ENCODE data around the gene TANC1.

The TANC1 gene

GRCh38 chr2:158993721-158994587 is 25.5 kb downstream of the TANC1 start:
- TF ChIP-seq SIN3A (IDR thresholded peaks at IDR 0.05; ENCODE audit: borderline replicate concordance, insufficient read depth, low read length) (no peak), REST (IDR thresholded peaks at IDR 0.05; ENCODE audit: insufficient read depth in 1 of 2, low read depth in 2 of 2, low read length in 2 of 2) (no peak), TAF1 (IDR thresholded peaks at IDR 0.05; ENCODE audit: borderline replicate concordance, insufficient read depth, low read length) (no peak)

GRCh38 chr2:158994920-158995676 is 26.7 kb downstream of the TANC1 start:
- TF ChIP-seq SIN3A (IDR thresholded peaks at IDR 0.05; ENCODE audit: borderline replicate concordance, insufficient read depth, low read length) (no peak), TAF1 (IDR thresholded peaks at IDR 0.05; ENCODE audit: borderline replicate concordance, insufficient read depth, low read length) (no peak), REST (IDR thresholded peaks at IDR 0.05; ENCODE audit: insufficient read depth in 1 of 2, low read depth in 2 of 2, low read length in 2 of 2) (no peak), FOXP2 (optimal IDR thresholded peaks at IDR 0.05; ENCODE audit: borderline replicate concordance, extremely low read depth, extremely low read length, insufficient read depth) (no peak), POLR2AphosphoS5 (IDR thresholded peaks at IDR 0.05; ENCODE audit: low read depth, low read length) (no peak)

- TF ChIP-seq REST (IDR thresholded peaks at IDR 0.05; ENCODE audit: insufficient read depth in 1 of 2, low read depth in 2 of 2, low read length in 2 of 2) (no peak), SIN3A (IDR thresholded peaks at IDR 0.05; ENCODE audit: borderline replicate concordance, insufficient read depth, low read length) (no peak), POLR2AphosphoS5 (IDR thresholded peaks at IDR 0.05; ENCODE audit: low read depth, low read length) (no peak), TAF1 (IDR thresholded peaks at IDR 0.05; ENCODE audit: borderline replicate concordance, insufficient read depth, low read length) (no peak), FOXP2 (optimal IDR thresholded peaks at IDR 0.05; ENCODE audit: borderline replicate concordance, extremely low read depth, extremely low read length, insufficient read depth) (no peak)
These were observed 27.2 kb downstream of the TANC1 start for GRCh38 chr2:158995677-158996049.

- TF ChIP-seq SIN3A (IDR thresholded peaks at IDR 0.05; ENCODE audit: borderline replicate concordance, insufficient read depth, low read length) (no peak), POLR2AphosphoS5 (IDR thresholded peaks at IDR 0.05; ENCODE audit: low read depth, low read length) (no peak), FOXP2 (optimal IDR thresholded peaks at IDR 0.05; ENCODE audit: borderline replicate concordance, extremely low read depth, extremely low read length, insufficient read depth) (no peak), TAF1 (IDR thresholded peaks at IDR 0.05; ENCODE audit: borderline replicate concordance, insufficient read depth, low read length) (no peak), REST (IDR thresholded peaks at IDR 0.05; ENCODE audit: insufficient read depth in 1 of 2, low read depth in 2 of 2, low read length in 2 of 2) (no peak)
These were observed 28.0 kb downstream of the TANC1 start for GRCh38 chr2:158996378-158996993.

Data from PFSK-1 (cell line).